ENCODE results near the gene AMER3.
"Not testable (repeated sequence)": the region's sequence is repeated elsewhere in the genome, so short reads cannot be mapped to it uniquely, and the experiment has no call there.

The AMER3 gene

DNA sequence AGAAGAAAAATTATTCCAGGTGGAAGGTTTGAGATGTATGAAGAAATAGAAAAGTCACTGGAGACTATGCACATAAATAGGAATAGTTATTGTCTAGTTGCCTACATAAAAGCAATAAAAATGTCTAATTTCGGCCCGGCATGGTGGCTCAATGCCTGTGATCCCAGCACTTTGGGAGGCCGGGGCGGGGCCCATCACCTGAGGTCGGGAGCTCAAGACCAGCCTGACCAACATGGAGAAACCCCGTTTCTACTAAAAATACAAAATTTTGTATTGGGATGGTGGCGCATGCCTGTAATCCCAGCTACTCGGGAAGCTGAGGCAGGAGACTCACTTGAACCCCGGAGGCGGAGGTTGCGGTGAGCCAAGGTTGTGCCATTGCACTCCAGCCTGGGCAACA is 23.1 kb upstream of the AMER3 start:
- H3K9me3 ChIP-seq (ENCODE audit: control insufficient read depth, low read length); H3K4me3 ChIP-seq (ENCODE audit: low read length); H3K9ac ChIP-seq (ENCODE audit: low read length); H3K36me3 ChIP-seq (ENCODE audit: control insufficient read depth, insufficient read depth, low read length); H3K4me1 ChIP-seq (ENCODE audit: control insufficient read depth, insufficient read depth, low read length); H3K27me3 ChIP-seq (ENCODE audit: control insufficient read depth, insufficient read depth, low read length): not testable (repeated sequence)

DNA sequence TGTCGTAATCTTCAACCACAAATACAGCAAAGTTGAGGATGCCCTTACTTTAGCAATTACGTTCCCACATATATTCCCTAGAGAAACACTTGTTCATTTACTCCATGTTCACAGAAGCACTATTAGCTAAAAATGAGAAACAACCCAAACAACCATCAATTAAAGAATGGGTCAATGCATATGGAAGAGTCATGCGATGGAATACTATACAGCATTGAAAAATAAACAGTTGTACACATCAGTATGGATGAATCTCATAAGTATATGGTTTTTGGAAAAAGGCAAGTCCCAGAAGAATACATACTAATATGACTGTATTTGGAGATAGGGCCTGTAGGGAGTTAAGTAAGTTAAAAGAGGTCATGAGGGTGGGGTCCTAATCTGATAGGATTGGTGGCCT is 20.1 kb upstream of the AMER3 start:
- no peaks in the 10 kb centered on the region for H3K27me3 ChIP-seq (ENCODE audit: control insufficient read depth, insufficient read depth, low read length)
- no peaks in the 10 kb centered on the region for H3K9me3 ChIP-seq (ENCODE audit: control insufficient read depth, low read length)
- H3K9ac ChIP-seq (ENCODE audit: low read length), result no peak overlapping the region
- H3K4me1 ChIP-seq (ENCODE audit: control insufficient read depth, insufficient read depth, low read length), result no peaks in the 10 kb centered on the region
- no peaks in the 10 kb centered on the region for H3K36me3 ChIP-seq (ENCODE audit: control insufficient read depth, insufficient read depth, low read length)
- no peak overlapping the region for H3K4me3 ChIP-seq (ENCODE audit: low read length)

DNA sequence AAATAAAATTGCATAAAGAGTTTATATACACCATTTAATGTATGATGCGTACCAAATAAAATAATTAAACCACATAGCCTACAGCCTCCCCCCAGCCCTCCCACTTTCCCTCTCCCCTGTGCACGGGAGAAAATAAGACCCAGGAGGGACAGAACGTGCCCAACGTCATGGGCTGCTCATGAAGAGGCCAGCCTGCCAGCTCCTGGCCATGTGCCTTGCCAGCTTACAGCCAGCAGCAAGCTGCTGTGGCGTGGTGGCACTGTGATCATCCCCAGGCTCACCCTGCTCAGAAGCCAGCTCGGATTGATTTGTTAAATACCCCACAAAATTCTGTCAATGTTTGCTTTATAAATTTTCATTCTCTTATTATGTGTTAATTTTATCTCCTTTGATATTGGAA is 18.9 kb upstream of the AMER3 start:
- no peaks in the 10 kb centered on the region for H3K9me3 ChIP-seq (ENCODE audit: control insufficient read depth, low read length)
- no peak overlapping the region for H3K4me3 ChIP-seq (ENCODE audit: low read length)
- no peaks in the 10 kb centered on the region for H3K36me3 ChIP-seq (ENCODE audit: control insufficient read depth, insufficient read depth, low read length)
- H3K4me1 ChIP-seq (ENCODE audit: control insufficient read depth, insufficient read depth, low read length), result no peaks in the 10 kb centered on the region
- no peak overlapping the region for H3K9ac ChIP-seq (ENCODE audit: low read length)
- no peaks in the 10 kb centered on the region for H3K27me3 ChIP-seq (ENCODE audit: control insufficient read depth, insufficient read depth, low read length)

DNA sequence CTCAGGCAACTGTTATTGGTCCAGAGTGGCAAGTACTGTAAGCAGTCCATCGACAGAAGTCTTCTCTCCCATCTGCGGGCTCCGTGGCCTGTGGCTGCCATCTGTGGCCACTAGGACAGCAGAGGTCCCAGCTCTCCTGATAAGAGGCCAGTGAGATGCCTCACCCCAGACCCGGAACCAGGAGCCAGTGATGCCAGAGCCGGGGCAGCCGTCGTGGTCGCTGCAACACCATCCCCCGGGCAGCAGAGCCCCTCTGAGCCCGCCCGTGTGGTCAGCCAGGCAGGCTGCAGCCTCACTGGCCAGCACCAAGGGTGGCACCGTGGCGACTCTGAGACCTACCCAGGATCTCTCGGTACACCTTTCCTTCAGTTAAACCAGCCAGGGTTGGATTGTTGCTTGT is 17.7 kb upstream of the AMER3 start:
- no peaks in the 10 kb centered on the region for H3K4me1 ChIP-seq (ENCODE audit: control insufficient read depth, insufficient read depth, low read length)
- H3K9ac ChIP-seq (ENCODE audit: low read length), result no peak overlapping the region
- H3K9me3 ChIP-seq (ENCODE audit: control insufficient read depth, low read length), result no peaks in the 10 kb centered on the region
- H3K4me3 ChIP-seq (ENCODE audit: low read length), result no peak overlapping the region
- no peaks in the 10 kb centered on the region for H3K27me3 ChIP-seq (ENCODE audit: control insufficient read depth, insufficient read depth, low read length)
- no peaks in the 10 kb centered on the region for H3K36me3 ChIP-seq (ENCODE audit: control insufficient read depth, insufficient read depth, low read length)

DNA sequence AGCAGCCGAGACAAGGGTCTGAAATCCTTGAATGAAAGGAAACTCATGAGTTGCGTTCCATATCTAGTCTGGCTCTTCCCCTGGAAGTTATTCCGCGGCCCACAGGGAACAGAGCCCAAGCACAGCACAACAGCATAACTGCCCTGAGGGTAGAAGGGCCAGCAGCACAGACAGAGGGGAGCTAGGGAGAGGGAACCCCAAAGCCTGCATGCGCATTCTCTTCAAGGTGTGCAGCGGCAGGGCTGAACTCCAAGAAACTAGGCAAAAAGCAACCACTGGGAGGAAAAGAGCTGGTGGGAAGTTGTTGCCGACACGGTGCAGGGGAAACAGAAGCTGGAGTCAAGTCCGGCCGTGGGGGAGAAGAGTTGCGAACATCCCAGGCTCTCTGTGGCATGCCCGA is 14.7 kb upstream of the AMER3 start:
- H3K27me3 ChIP-seq (ENCODE audit: control insufficient read depth, insufficient read depth, low read length), result no peaks in the 10 kb centered on the region
- no peak overlapping the region for H3K9ac ChIP-seq (ENCODE audit: low read length)
- no peaks in the 10 kb centered on the region for H3K36me3 ChIP-seq (ENCODE audit: control insufficient read depth, insufficient read depth, low read length)
- H3K4me3 ChIP-seq (ENCODE audit: low read length), result no peak overlapping the region
- H3K9me3 ChIP-seq (ENCODE audit: control insufficient read depth, low read length), result no peaks in the 10 kb centered on the region
- H3K4me1 ChIP-seq (ENCODE audit: control insufficient read depth, insufficient read depth, low read length), result no peaks in the 10 kb centered on the region

DNA sequence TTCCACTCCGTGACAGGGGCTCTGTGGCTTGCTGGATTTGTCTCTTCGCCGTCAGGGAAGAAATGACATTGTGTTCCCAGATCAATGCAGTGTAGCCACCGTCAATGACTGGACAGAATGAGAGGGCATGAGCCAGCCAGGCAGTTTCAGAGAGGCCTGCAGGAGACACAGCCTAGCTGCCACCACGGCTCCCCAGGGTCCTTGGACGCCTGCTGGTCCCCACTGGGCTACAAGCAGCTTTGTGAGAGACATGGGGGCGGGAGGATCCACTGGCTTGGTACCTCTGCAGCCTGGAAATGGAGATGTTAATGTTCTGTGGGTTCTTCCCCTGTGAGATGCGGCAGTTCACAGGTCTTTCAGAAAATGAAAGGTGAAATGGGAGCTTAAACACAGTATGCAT is 12.1 kb upstream of the AMER3 start:
- Histone ChIP-seq H3K36me3 (ENCODE audit: control insufficient read depth, insufficient read depth, low read length) (no peaks in the 10 kb centered on the region), H3K4me3 (ENCODE audit: low read length) (no peak overlapping the region), H3K27me3 (ENCODE audit: control insufficient read depth, insufficient read depth, low read length) (no peaks in the 10 kb centered on the region), H3K9me3 (ENCODE audit: control insufficient read depth, low read length) (no peaks in the 10 kb centered on the region), H3K9ac (ENCODE audit: low read length) (no peak overlapping the region), H3K4me1 (ENCODE audit: control insufficient read depth, insufficient read depth, low read length) (no peaks in the 10 kb centered on the region)

DNA sequence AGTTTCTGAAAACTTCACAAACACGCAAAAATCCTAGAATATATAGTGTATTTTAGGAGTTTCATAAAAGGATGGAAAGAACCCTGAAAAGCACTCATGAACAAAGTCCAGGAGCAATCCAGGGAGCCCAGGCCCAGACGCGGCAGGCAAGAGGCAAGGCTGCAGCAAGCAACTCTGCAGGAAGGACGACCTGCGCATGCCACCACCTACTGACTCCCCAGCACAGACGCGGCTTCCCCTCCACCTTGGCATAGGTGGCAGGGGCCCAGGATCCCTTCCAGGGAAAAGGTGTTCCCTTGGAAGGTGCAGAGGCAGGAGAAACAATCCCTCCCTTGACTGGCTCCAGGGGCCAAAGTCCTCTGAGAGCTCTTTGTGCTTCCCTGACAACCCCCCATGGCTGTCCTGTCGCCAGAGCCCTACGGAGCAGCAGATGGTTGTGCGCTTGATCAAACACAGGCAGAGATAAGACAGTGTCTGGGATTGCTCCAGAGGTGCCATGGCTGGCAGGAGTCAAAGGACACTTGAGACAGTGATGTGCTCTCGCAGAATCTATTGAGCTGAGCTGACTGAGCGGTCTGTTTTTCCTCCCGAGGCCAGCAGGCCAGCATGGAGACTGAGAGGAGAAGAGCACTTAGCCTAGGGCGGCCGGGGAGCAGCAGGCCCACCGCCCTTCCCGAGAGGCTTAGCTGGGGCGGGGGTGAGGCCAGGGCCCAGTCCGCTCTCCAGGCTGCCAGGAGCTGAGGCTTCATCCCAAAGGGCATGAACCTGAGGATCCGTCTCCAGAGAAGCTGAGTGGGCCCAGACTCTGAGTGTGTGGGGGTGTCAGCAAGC is 10.8 kb upstream of the AMER3 start:
- Histone ChIP-seq H3K4me3 (ENCODE audit: low read length) (no peak overlapping the region), H3K9ac (ENCODE audit: low read length) (no peak overlapping the region), H3K27me3 (ENCODE audit: control insufficient read depth, insufficient read depth, low read length) (no peaks in the 10 kb centered on the region), H3K9me3 (ENCODE audit: control insufficient read depth, low read length) (no peaks in the 10 kb centered on the region), H3K36me3 (ENCODE audit: control insufficient read depth, insufficient read depth, low read length) (no peaks in the 10 kb centered on the region), H3K4me1 (ENCODE audit: control insufficient read depth, insufficient read depth, low read length) (no peaks in the 10 kb centered on the region)

DNA sequence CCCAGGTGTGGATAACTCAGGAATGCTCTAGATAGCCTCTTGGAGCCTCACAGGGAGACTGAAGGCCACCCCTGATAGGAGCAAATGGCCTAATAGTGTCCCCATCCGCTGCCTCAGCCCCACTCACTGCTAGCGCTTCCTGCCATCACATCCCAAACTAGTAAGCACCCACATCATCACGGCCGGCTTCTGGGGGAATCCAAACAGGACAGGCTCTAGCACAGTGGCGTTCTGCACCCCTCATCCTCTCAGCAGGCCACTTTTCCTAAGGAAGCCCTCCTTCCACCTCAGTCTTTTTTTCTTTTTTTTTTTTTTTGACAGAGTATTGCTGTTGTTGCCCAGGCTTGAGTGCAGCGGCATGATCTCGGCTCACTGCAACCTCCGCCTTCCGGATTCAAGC is 6.3 kb upstream of the AMER3 start:
- H3K36me3 ChIP-seq (ENCODE audit: control insufficient read depth, insufficient read depth, low read length), result no peaks in the 10 kb centered on the region
- H3K9me3 ChIP-seq (ENCODE audit: control insufficient read depth, low read length), result no peaks in the 10 kb centered on the region
- H3K4me3 ChIP-seq (ENCODE audit: low read length), result no peak overlapping the region
- H3K9ac ChIP-seq (ENCODE audit: low read length), result no peak overlapping the region
- no peaks in the 10 kb centered on the region for H3K4me1 ChIP-seq (ENCODE audit: control insufficient read depth, insufficient read depth, low read length)
- no peaks in the 10 kb centered on the region for H3K27me3 ChIP-seq (ENCODE audit: control insufficient read depth, insufficient read depth, low read length)

DNA sequence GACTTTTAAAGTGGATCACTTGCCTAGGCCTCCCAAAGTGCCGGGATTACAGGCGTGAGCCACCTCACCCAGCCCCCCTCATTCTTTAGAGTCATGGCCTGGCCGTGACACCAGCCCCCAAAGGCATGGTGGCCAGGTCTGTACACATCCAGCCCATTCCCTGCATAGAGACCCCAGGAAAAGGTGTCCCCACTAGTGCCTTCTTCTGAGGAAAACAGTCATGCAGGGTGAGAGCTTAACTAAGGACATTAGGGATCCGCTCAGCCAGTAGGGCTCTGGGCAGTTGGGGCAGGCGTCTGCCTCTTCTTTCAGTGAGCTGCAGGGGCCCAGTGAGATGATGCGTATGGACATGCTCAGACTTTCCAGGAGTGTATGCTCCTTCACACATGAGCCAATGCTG is 5.7 kb upstream of the AMER3 start:
- Histone ChIP-seq H3K9ac (ENCODE audit: low read length) (no peak overlapping the region), H3K9me3 (ENCODE audit: control insufficient read depth, low read length) (no peaks in the 10 kb centered on the region), H3K36me3 (ENCODE audit: control insufficient read depth, insufficient read depth, low read length) (no peaks in the 10 kb centered on the region), H3K27me3 (ENCODE audit: control insufficient read depth, insufficient read depth, low read length) (peaks cover under 1% of the 10 kb centered on the region), H3K4me1 (ENCODE audit: control insufficient read depth, insufficient read depth, low read length) (no peaks in the 10 kb centered on the region), H3K4me3 (ENCODE audit: low read length) (no peak overlapping the region)

DNA sequence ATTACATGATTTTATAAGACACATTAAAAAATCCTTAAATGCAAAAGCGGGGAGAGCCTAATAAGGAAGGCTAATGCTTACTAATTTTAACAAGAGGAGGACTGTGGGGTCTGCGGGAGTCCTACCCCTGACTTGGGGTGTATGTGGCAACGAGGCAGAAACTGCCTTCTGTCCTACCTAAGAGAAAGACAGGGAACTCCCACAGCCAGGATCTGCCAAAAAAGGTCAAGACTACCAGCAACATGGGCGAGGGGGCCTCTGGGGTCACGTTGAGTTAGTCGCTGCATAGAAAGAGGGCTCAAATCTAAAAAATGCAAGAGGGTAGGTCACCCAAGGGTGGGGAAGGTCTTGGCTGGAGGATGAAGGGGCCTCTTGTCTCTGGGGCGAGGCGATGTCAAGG is 529 bp upstream of the AMER3 start:
- no peaks in the 10 kb centered on the region for H3K36me3 ChIP-seq (ENCODE audit: control insufficient read depth, insufficient read depth, low read length)
- no peaks in the 10 kb centered on the region for H3K9me3 ChIP-seq (ENCODE audit: control insufficient read depth, low read length)
- H3K4me1 ChIP-seq (ENCODE audit: control insufficient read depth, insufficient read depth, low read length), result no peaks in the 10 kb centered on the region
- H3K9ac ChIP-seq (ENCODE audit: low read length), result no peak overlapping the region
- no peak overlapping the region for H3K4me3 ChIP-seq (ENCODE audit: low read length)
- peaks cover 18% of the 10 kb centered on the region for H3K27me3 ChIP-seq (ENCODE audit: control insufficient read depth, insufficient read depth, low read length)

DNA sequence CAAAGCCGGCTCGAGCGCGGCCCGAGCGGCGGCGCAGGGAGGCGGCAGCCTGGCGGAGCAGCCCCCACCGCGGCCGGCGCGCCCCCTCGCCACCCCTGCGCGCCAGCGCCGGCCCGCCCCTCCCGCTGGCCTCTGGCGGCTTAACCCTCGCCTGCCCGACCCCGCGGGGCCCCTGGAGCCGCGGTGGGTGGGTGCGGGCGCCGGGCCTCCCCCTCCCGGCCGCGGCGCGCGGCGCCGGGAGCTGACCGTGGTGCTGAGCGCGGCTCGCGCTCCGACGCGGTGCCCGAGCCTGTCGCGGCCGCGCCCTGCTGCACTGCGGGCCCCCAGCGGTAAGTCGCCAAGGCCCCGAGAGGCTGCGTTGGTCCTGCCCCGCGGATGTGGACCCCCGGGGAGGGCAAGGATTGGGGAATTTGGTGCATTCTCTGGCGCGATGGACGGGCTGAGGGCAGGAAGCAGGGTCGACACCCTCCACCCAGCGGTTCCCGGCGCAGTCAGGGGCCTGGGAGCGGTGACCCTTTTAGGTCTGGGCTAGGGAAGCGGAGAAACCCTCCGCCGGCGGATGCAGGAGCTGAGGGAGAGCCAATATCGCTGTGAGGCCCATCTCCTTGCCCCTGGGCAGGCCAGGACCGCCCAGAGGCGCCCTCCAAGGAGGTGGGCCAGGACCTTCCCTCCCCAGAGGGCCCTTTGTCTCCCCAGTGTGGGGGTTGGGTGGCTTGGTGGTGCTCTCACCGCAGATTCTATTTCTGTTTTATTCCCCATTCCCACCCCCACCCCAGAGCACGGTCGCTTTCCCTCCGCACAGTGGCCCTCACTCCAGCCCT is 923 bp downstream of the AMER3 start:
- Histone ChIP-seq H3K9me3 (ENCODE audit: control insufficient read depth, low read length) (no peaks in the 10 kb centered on the region), H3K27me3 (ENCODE audit: control insufficient read depth, insufficient read depth, low read length) (peaks cover 18% of the 10 kb centered on the region), H3K36me3 (ENCODE audit: control insufficient read depth, insufficient read depth, low read length) (no peaks in the 10 kb centered on the region), H3K4me3 (ENCODE audit: low read length) (no peak overlapping the region), H3K9ac (ENCODE audit: low read length) (no peak overlapping the region), H3K4me1 (ENCODE audit: control insufficient read depth, insufficient read depth, low read length) (no peaks in the 10 kb centered on the region)

DNA sequence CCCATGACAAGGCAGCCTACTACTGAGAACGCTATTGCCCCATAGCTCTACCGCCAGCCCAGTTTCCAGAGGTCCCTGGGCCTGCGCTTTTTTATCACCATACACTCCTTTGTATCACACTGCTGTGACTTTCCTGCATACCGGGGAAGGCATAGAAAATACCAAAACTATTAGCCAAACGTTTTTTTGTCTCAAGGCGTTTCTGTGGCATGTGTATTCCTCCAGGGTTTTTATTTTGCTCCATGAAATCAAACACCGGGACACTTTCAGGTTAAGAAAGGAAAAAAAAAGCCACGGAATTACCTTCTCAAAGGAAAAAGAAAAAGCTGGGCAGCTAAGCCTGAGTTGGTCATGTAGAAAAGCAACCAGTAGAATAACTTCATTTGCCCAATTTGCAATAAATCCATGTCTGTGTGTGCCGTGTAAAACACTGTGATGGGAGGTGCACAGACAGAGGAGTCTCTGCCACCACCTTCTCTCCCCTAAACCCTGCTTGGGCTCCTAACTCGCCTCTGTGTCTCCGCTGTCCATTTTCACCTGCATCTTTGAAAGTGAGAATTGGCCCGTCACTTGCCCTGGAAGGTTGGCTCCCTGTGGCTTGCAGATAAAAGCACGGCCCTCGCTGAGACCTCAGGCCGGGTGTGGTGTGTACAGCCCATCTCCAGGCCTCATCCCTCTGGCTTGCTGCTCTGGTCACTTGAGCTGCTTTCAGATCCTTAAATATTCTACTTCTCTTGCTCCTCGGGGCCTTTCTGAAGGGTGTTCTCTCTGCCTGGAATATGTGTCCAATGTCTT is 1.7 kb downstream of the AMER3 start:
- H3K4me3 ChIP-seq (ENCODE audit: low read length), result no peak overlapping the region
- H3K27me3 ChIP-seq (ENCODE audit: control insufficient read depth, insufficient read depth, low read length), result peaks cover 18% of the 10 kb centered on the region
- no peak overlapping the region for H3K9ac ChIP-seq (ENCODE audit: low read length)
- H3K4me1 ChIP-seq (ENCODE audit: control insufficient read depth, insufficient read depth, low read length), result no peaks in the 10 kb centered on the region
- H3K36me3 ChIP-seq (ENCODE audit: control insufficient read depth, insufficient read depth, low read length), result no peaks in the 10 kb centered on the region
- no peaks in the 10 kb centered on the region for H3K9me3 ChIP-seq (ENCODE audit: control insufficient read depth, low read length)

Data from mucosa of stomach (tissue), 1 donor.